HepG2 (cell line): ENCODE results near the gene MND1. TPM values are rescaled to one million over a fixed set of nuclear protein-coding genes. Genes with fewer than 3 reads are reported as not detected.

Experiments used
- BORCS8-MEF2B ChIP-seq: sonication (generic); formaldehyde crosslinking; IDR thresholded peaks from 2 replicates; pipeline ENCODE4 v1.8.0; 2022; ENCODE audit warnings: mild to moderate bottlenecking, missing genetic modification reagents
- HIVEP1 ChIP-seq: sonication (generic); formaldehyde crosslinking; IDR thresholded peaks from 2 replicates; pipeline ENCODE4 v1.4.0; 2020; ENCODE audit warnings: mild to moderate bottlenecking, missing genetic modification reagents
- ZBTB34 ChIP-seq: sonication (generic); formaldehyde crosslinking; IDR thresholded peaks from 2 replicates; pipeline ENCODE4 v1.8.0; 2022; ENCODE audit warnings: mild to moderate bottlenecking, missing genetic modification reagents
- ZNF552 ChIP-seq: sonication (generic); formaldehyde crosslinking; IDR thresholded peaks from 2 replicates; pipeline ENCODE4 v1.9.0; 2022; ENCODE audit warnings: missing genetic modification reagents, mild to moderate bottlenecking, borderline replicate concordance
- polyA plus RNA-seq, 8 experiments: library from polyadenylated mRNA; depleted of rRNA in 3 of 8; stranded (reverse) in 7 of 8; unstranded in 1 of 8; fragments of >200 nt; fragmentation: Illumina TruSeq in 4 of 8; extraction: Trizol in 4 of 8; gene quantifications; 2 replicates each; pipeline versions ENCODE4 v1.2.1 to v1.2.3, GENCODE V29; 2011 to 2016; ENCODE audit warnings: low read depth in 4 of 8, missing spikeins in 1 of 8, mixed read lengths in 1 of 8; ENCODE audit not compliant: insufficient read depth in 1 of 8
- total RNA-seq, 5 experiments: library from RNA; depleted of rRNA; stranded (reverse); fragments of >200 nt; fragmentation: Illumina TruSeq; extraction: Trizol; gene quantifications; 2 replicates each; pipeline ENCODE4 v1.2.3, GENCODE V29; 2016; ENCODE audit warnings: low read depth in 1 of 5
- TF ChIP-seq, protein P1 (sequence below): sonication (generic); formaldehyde crosslinking; IDR thresholded peaks from 2 replicates; pipeline ENCODE4 v1.4.0; 2020; ENCODE audit warnings: low read depth, mild to moderate bottlenecking, missing genetic modification reagents
- TF ChIP-seq, protein P2 (sequence below): sonication (generic); formaldehyde crosslinking; IDR thresholded peaks from 2 replicates; pipeline ENCODE4 v1.5.0; 2020; ENCODE audit warnings: missing genetic modification reagents

The MND1 gene
- total and polyA plus RNA-seq, 2 of the 13 experiments (the other 11 are each of a cell fraction or from before 2014, with no cell fraction given), result 4.8 to 30.7 TPM

DNA sequence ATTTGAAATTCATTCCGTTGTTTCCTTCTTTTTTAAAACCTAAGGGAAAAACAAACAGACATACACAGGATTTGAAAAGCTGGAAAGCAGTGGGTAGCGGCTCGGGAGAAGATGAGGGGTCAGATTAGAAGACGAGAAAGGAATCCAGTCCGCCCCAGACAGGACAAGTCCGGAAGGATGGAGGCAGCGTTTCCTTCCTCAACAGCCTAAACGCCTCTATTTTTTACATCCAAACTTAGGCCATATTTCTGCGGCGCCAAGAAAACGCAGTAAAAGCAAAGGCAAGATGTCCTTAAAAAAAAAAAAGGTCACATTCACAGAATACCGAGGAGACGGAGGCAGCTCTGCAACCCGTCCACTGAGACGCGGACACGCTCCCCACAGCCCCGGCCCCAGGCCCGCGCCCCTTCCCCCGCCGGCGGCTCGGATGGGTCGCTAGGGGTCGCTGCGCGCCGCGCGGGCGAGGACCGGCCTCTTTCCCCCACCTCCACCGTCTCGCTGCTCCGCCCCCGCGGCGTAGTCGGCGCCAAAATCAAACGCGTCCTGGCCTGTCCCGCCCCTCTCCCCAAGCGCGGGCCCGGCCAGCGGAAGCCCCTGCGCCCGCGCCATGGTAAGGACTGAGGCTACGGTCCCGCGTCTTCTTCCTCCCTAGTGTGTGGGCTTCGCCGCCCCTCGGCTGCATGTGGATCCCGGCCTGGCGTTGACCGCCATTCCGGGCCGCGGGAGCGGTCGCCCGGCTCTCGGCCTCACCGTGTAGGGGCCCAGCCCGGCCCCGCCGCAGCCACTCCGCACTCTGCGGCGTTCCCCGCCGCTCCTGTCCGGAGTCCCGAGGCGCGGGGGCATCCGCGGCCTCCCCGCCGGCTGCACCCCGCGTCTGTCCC lies at the start of gene MND1 (continued):
- TF ChIP-seq, protein P1, sequence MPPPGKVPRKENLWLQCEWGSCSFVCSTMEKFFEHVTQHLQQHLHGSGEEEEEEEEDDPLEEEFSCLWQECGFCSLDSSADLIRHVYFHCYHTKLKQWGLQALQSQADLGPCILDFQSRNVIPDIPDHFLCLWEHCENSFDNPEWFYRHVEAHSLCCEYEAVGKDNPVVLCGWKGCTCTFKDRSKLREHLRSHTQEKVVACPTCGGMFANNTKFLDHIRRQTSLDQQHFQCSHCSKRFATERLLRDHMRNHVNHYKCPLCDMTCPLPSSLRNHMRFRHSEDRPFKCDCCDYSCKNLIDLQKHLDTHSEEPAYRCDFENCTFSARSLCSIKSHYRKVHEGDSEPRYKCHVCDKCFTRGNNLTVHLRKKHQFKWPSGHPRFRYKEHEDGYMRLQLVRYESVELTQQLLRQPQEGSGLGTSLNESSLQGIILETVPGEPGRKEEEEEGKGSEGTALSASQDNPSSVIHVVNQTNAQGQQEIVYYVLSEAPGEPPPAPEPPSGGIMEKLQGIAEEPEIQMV (CRISPR knock-in tag), result 0 out of 2 replicates have a peak, but pooled peaks have one; percentile 55
- TF ChIP-seq ZBTB34 (0 out of 2 replicates have a peak, but pooled peaks have one; percentile 7), BORCS8-MEF2B (CRISPR knock-in tag) (peak; percentile 95), ZNF552 (0 out of 2 replicates have a peak, but pooled peaks have one; percentile 69), HIVEP1 (CRISPR knock-in tag) (peak; percentile 30; the same call in 1 of the 2 replicates)
- TF ChIP-seq, protein P2, sequence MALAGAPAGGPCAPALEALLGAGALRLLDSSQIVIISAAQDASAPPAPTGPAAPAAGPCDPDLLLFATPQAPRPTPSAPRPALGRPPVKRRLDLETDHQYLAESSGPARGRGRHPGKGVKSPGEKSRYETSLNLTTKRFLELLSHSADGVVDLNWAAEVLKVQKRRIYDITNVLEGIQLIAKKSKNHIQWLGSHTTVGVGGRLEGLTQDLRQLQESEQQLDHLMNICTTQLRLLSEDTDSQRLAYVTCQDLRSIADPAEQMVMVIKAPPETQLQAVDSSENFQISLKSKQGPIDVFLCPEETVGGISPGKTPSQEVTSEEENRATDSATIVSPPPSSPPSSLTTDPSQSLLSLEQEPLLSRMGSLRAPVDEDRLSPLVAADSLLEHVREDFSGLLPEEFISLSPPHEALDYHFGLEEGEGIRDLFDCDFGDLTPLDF (CRISPR knock-in tag), result peak; percentile 96
